T-helper 22 cell (primary cell): ENCODE data around the gene RFTN1.

ENCODE experiments used
- DNase-seq: peaks from one replicate; pipeline ENCODE4 v3.0.0-alpha.2; 2020; ENCODE audit warnings: low read depth

RFTN1 gene

DNA sequence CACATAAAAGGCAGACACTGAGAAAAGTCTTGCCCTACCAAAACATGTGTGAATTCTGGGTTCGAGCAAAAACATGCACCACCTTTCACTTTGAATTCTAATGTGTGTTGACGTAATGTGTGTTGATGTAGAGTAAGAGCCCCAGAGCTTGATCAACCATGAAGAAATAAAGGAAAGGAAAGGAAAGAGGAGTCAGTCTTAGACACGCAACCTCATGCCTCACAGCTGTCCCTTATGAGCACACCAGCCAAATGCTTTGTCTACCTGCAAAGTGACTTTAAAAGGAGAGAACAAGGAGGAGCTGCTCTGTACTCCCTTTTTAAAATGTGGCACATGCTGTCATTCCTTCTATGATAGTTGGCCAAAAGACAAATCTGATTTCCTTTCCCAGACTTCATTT is 80.8 kb downstream of the RFTN1 start:
- no peak for DNase-seq

DNA sequence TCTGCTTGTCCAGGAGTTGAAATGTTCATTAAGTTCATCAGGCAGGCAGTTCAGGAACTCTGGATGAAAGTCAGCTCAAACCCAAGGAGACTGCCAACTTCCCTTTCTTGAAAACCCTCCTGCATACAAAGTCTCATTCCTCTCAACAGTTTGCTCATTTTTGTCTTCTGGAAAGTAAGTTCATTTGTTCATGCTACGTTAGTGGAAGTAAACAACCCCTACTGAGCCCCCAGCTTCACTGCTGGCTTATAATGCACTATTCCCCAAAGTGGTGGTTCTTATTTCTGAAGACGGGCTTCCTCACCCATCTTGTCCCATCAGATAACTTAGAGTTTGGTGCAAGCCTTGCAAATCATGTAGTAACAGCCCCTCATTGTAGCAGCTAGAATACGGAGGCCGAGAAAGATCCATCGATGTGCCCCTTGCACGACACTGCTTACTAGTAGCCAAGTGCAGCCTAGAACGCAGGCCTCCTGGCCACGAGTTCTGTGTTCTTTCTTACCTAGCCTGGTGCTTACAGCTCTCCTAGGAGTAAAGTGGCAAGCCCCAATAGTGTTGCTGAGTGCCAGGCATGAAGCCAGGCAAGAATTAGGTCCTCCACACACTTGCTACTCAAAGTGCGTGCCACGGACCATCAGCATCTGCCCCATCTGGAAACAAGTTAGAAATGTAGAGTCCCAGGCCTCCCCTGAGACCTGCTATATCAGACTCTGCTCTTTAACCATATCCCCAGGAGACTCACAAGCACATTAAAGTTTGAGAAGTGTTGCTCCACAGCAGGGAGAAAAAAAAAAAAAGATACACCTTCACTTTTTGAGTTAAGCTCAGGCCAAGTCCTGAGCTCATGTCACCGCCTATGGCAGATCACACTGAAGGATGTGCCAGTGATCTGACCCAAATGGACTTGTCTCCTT is 82.5 kb downstream of the RFTN1 start:
- no peak for DNase-seq

DNA sequence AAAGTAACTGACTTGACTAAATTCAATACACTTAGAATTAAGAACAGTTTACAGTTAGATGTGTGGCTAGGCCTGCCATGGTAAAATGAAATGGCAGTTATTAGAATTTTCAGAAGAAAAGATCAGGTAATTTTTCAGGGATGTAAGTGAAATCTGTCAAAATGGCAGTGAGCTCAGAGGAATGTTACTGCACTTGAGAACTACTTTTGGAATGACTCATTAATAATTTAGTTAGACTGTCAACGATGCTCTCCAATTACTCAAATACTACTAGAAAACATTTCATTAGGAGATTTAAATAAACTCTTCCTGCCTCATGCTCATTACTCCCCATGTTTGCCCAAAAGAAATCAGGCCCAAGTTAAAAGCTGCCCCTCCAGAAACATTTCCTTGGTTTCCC is 84.4 kb downstream of the RFTN1 start:
- DNase-seq: no peak

DNA sequence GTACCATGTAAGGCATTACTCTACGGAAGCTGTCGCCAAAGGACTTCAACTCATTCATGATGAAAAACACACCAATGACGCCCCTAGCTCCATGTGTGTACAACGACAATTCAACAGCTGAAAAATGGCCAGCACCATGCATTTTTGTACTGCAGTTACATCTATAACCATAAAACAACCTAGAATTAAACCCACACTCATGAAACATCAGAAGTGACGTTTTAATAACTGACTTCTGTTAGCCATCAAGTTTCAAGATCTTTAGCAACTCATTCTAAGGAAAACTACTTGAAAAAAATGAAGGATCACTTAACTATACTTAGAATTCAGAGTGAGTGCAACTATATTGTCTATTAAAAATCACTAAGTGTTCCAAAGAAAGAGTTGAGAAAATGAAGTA is 84.9 kb downstream of the RFTN1 start:
- no peak for DNase-seq

DNA sequence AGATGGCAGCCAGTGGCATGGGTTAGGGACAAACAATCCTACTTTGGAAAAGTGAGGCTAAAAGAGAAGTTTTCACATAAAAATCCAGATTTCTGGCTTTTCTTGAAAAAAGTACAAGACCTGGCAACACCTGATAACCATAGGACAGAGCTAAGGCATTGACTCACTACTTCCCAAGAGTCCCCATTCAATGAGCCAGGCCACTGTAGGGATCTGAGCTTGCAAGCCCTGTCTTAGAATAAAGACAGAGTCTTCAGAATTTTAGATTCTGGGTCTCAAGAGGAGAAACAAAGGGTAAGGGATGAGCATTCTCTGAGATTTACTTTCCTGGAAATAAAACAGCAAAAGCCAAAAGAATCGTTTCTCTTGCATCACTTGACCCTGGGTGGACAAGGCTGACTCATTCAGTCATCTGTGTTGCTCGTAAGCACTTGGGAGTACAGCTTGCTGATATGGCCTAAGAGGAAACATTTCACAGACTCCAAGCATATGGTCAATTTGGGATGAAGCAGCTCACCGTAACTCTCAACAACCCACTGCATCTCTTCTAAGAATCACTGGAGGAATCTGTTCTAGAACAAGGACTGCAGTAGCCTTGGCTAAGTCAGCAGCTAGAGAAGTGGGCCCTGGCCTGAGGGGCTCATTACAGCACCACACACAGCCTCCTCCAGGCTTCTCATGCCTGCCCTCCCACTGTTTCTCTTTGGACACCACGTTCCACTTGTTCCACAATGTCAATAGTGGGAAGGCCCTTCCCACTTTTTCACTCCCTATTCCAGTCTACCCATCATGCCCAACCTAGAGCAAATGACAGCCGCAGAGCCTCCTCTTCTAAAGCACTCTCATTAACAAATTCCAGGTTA is 86.2 kb downstream of the RFTN1 start:
- DNase-seq: no peak

DNA sequence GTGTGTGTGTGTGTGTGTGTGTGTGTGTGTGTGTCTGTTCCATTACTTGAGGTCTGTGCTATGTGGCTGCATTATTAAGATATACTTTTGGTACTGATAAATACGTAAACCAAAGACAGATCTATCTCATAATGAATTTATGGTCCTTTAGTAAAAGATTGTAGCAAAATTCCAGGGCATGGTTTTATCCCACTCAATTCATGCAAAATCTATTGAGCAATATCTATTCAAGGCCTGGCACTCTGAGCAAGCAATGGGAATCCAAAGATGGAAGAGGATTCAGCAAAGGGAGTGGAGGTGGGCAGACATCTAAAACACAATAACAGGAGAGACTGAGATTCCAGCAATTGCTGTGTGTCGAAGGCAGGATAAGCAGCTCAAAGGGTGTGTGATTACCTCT is 86.8 kb downstream of the RFTN1 start:
- no peak for DNase-seq

DNA sequence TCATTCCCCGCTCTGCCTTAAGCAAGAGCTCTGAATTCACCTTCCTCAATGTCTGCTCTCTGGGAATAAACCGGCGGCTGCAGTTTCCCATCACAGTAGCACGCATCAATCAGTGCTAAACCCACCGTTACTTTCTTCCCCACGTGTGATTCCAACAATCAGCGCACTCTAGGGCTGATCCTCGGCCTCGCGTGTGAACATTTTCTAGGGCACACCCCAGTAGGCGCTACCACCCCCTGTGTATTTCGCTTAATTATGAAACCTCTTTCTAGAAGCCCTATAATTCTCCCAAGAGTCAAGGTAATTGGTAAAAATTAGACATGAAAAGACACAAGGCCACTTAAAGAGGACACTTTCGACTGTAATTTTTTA is 87.5 kb downstream of the RFTN1 start:
- no peak for DNase-seq

DNA sequence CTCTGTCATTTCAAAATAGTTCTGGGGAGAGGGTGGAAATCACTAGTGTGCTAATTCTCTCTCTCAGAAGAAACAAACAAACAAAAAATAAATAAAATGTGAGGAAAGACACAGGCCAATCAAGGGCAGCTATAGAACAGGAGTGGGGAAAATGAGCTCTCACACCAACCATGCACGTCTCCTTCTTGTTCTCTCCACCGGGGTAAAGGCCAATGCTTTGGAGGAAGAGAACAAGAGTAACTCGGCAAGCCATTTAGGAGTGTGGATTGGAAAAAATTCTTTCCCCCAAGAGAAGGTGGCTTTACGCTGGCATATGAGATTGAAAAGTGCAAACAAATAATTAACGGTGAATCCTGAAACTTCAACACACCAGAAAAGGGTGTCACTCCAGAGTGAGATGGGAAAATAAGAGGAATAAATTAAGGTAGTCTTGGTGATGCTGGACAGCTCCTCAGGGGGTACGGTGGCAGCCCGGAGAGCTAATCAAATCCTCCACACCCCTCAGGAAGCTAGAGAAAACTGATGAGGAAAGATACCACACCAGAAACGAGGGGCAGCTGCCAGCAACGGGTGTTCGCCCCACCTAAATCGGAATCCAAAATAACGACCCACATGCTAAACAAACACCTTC is 88.0 kb downstream of the RFTN1 start:
- no peak for DNase-seq

DNA sequence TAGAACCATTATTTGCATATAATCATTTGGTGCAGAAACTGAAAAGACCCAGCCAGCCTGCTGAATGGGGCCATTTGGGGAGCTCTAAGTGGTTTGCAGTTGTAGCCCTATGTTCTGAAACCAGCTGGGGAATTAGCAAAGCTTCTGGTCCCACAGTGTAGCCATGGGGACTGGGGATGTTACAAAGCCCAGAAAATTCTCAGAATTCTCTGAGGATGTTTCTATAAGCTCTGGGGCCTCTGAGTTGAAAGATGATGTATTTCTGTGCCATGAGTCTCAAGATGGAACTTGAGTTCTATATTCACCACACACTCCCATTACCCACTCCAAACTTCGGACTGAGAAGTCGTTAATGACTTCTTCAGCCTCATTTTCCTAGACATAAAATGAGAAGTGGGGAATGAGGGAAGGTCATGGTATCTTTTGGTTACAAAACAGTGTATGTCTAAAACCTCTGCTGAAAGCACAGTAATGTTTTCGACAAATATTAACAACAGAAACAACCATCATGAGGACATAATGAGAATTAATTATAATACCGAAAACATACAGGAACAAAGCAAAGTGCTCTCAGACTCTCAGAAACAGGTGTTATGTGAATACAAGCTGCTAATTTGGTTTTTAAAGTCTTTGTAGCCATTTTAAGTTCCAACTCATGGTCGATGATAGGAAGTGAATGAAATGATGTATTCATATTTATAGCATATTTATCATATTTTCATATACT is 89.4 kb downstream of the RFTN1 start:
- no peak for DNase-seq

DNA sequence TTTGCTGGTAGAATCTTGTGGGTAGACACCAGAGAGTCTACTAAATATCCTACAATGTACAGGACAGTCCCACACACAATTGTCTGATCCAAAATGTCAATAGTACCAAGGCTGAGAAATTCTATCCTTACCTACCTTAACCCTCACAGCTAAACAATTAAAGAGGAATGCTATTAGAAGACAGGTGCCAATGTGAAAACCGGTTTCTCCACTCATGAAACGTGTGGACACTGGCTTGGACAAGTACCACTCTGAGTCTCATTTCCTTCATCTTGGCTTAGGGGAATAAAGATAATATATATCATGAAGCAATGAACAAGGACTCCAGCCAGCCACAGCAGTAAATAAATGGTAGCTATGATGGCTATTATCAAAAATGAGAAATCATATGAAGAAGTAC is 90.2 kb downstream of the RFTN1 start:
- DNase-seq: no peak

DNA sequence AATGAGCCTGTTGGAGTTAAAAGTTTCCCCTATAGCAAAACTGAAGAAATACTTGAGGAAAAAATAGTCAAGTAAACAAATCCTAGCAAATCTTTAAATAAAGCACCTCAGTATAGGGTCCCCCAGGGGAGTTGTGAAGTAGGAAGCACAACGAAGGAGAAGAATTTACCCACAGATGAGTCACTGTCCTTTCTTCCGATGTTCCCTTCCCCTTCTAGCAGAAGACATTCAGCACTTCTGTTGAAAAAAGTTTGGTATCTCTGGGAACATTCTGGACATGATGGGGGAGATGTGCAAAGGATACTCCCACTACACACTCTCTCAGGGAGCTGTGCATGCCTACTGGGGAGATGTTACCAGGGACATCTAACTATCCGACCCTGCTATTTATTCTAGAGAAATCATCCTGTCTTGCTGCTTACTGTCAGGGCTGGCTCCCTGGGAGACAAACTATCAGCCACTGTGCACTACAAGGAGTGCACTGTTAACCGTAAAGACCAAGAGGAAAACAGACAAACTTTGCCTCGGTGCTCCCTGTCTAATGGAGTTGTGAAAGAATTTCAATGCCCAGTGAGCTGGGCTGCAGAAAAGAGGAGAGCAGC is 93.8 kb downstream of the RFTN1 start:
- DNase-seq: no peak

DNA sequence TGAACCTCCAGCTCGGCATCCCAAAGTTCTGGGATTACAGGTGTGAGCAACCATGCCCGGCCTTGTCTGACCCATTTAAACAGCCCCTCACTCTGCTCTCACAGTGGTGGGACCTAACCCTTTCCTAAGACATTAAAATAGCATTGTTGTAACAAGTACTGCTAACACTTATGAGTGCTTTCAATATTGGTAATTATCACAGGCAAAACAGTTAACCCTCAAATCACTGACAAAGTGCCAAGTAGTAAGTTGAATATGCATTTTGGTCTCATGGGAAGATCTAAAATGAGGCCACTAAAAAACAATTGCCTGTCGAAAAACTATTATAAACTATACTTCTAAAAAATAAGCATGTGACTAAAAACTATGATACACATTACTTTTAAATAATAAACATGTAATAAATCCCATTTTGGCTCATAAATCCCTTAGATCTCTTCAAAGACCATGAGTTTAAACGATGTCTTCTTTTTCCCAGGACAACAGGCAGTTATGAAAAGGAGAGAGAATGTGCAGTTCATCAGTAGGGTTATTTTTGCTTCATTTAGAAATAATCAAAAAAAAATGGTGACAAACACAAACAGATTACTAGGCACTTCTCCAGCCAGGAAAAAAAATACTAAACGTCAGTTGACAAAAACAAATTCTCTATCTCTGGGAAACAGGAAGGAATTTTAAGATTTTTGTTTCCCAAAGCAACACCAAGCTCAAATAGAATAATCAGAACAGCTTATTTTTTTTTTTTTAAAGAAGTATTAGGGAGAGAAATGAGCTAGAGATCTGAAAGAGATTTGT is 95.4 kb downstream of the RFTN1 start:
- no peak for DNase-seq

DNA sequence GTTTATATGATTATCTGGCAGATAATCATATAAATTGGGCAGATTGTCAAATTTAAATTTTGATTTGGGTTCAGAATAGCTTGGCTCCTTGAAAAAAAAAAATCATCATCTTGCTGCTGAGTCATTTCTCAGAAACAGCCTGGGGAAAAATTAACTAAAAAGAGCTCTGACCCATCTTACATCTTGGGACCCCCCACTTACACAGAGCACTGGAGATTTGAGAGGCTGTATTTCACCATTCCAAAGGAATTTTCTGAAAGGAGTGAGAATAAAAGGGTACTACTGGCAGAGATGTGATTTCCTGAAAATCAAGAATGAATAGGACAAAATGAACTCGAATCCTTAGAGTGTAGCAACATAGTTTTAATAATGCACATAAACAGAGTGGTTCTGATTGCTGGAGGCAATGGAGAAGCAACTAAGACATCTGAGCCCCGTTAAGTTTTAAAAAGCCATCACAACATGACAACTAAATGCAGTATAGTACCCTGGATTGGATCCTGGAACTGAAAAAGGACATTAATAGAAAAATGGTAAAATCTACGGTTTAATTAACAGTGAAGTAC is 97.5 kb downstream of the RFTN1 start:
- no peak for DNase-seq

DNA sequence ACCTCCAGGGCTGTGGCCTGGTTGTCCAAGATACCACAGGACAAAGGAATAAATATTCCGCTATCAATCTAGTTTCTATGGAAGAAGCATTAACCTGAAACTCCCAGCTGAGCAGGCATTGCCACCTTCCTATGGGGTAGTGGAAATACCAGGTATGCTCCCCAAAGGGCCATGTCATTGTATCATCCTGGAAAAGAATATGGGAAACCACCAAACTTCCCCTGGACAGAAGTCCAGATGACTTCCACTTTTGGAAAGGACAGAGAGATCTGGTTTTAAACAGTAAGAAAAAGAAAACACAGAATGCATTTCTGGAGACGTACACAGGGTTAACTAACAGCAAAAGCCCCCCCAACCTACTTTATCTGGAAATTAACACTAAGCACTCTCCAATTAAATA is 100.2 kb downstream of the RFTN1 start:
- DNase-seq: no peak

DNA sequence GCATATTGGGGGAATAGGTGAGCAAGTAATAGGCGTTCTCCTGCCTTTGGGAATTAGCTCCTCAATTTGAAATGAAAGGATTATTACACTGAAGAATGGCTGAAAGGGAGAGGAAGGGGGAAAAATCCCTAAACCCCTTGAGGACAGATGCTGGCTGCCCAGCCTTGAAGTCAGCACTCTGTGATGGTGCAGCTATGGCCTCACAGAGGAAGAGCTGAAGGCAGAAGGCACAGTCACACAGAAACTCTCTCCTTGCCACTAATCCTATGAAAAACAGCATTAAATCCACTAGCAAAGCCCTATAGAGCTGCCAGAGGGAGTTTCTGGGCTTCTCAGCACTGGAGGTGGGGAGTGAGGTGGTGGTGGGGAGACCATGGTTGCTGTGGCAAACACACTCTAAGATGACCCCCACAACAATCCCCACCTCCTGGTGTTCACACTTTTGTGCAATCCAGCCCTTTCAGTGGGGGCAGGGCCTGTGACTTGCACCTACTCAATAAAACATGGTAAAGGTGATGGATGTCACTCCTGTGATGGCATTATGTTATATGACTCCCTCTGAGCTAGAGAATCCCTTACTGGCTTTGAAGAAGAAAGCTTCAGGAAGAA is 101.2 kb downstream of the RFTN1 start:
- DNase-seq: no peak

DNA sequence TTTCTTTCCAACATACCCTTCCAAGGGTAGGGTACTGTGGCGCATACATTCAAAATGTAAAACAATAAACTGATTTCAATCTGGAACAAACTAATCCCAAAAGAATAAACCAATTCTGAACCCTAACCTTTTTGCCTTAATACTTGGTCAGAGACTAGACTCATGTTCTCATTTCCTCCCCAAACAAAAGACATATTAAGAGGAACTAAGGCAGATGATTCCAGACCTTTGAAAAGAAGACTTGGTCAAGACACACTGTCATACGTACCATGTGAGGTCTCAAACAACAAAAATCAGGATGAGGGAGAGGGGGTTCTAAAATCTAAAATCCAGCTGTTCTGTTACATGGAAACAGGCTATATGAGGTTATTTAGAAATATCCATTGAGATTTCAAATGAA is 102.1 kb downstream of the RFTN1 start:
- DNase-seq: no peak

DNA sequence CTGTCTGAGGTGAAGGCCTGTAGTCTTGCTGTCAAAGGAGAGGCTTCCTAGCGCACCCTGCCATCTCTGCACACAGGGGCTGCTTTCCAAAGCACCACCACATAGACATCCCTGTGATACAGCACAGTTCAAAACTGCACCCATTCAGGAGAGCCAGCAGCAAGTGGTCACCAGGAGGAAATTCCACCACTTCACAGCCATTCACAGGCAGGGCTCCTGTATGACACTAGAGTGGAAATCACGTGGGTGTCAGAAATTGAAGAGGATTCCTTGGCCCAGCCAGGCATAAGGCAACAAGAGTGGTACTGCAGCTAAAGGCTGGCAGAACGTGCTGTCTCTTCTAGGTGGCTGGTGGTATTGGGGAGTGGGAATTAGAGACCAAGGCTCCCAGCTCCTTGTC is 102.8 kb downstream of the RFTN1 start:
- no peak for DNase-seq

DNA sequence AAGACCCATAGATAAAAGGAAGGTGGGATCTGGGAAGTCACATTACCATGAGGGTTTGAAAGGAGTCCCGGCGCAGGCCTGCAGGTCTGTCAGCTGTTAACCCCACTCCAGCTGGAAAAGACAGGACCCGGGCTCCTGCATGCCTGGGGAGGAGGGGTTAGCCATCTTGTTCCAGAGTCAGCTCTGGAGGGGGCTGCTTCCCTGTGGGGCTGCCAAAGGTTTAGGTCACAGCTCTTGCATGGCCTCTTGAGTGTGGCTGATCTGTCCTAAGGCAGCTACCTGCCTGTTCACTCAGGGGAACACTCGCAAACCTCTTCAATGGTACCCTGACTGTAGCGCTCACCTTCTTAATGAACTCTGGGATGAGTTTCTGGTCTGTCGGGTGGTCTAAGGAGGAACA is 104.5 kb downstream of the RFTN1 start:
- no peak for DNase-seq

DNA sequence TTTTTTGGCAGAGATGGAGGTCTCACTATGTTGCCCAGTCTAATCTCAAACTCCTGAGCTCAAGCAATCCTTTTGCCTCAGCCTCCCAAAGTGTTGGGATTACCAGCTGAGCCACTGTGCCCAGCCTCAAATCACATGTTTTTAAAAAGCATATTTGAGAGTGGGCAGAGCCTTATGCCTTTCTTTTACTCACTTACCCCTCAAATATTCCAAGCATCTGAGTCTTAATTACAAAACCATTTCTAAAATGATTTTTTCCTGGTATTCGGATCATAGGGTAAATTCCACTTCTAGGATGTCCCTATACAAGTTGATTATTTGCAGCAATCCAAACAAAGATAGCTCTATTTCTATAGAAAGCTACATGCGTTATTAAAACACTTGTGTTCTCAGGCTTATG is 106.1 kb downstream of the RFTN1 start:
- DNase-seq: no peak

DNA sequence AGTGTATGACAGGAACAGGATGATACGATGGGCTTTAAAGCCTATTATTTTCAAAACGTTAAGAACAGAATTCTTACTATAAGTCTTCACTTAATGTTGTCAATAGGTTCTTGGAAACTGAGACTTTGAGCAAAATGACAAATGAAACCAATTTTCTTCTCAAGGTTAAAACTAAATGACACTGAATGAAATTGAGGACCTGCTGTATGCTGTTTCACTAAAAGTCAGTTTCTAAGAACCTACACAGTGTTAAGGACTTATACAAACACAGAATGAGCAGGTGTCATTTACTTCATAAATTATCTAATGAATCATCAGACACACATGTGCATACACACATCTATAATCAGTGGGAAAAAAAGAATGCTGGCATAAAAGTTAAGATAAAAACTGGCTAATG is 106.9 kb downstream of the RFTN1 start:
- DNase-seq: no peak
